GM23248 (cell line): Measurements from ENCODE around the gene CENATAC.

ENCODE experiments used
- EZH2 ChIP-seq: fragments of 200-600 bp; sonication (generic); IDR thresholded peaks from 2 replicates; pipeline ENCODE4 v1.6.1; 2018; ENCODE audit warnings: antibody characterized with exemption, mild to moderate bottlenecking; ENCODE audit not compliant: insufficient read depth, poor library complexity, severe bottlenecking
- EZH2phosphoT487 ChIP-seq: fragments of 200-600 bp; sonication (generic); IDR thresholded peaks from 2 replicates; pipeline ENCODE4 v1.6.1; 2018; ENCODE audit warnings: antibody characterized with exemption, moderate library complexity, mild to moderate bottlenecking, low read depth; ENCODE audit not compliant: insufficient read depth

- TF ChIP-seq EZH2 (no peak), EZH2phosphoT487 (no peak)
Observed at GRCh38 chr11:119065369-119065768, 67.4 kb downstream of the CENATAC start.
